ENCODE measurements around the gene CCDC92B. TPM values are rescaled to one million over a fixed set of nuclear protein-coding genes. Genes with fewer than 3 reads are reported as not detected.

Gene CCDC92B
- total and polyA plus RNA-seq, 2 of the 13 experiments (the other 11 are each of a cell fraction or from before 2014, with no cell fraction given): not detected

GRCh38 chr17:2704890-2705248 is 44.6 kb downstream of the CCDC92B start:
- in situ Hi-C loops (cut with HindIII; ENCODE audit: extremely low pct_ligation_motif_present, low pct_unique_long_range_greater_than_20kb): no loop called here
- ChIA-PET CTCF (ENCODE audit: low intra/inter-chr PET ratio, low total read pairs) (no interaction called here), POLR2A (no interaction called here)
- BruUV-seq (replicated peaks): no TSS peak
- DNase-seq (ENCODE audit: low spot score) (no peak), ATAC-seq (no peak), FAIRE-seq (no peak)
- Histone ChIP-seq H3K36me3 (replicated peaks in 1 of 2; ENCODE audit: control insufficient read depth in 1 of 2, insufficient read depth in 2 of 2, low read length in 2 of 2) (peaks cover 27 to 60% of the 10 kb centered on the region in 2 experiments), H3K27me3 (ENCODE audit: control insufficient read depth in 1 of 2, insufficient read depth in 2 of 2, low read length in 2 of 2) (no peaks in the 10 kb centered on the region), H2AFZ (ENCODE audit: low read length) (no peak overlapping the region), H3K79me2 (ENCODE audit: insufficient read depth, low read length) (peaks cover 52% of the 10 kb centered on the region), H3K4me3 (replicated peaks in 1 of 3; ENCODE audit: insufficient read depth in 1 of 3, low read depth in 2 of 3, low read length in 3 of 3) (no peak overlapping the region), H4K20me1 (ENCODE audit: insufficient read depth, low read length) (peaks cover 48% of the 10 kb centered on the region), H3K4me2 (ENCODE audit: low read depth, low read length) (no peak overlapping the region), H3K9ac (ENCODE audit: insufficient read depth, low read depth, low read length) (no peak overlapping the region), H3K27ac (ENCODE audit: extremely low read length, insufficient read depth, low read length) (no peak overlapping the region), H3K4me1 (ENCODE audit: insufficient read depth, low read length) (peaks cover 49% of the 10 kb centered on the region), H3K9me3 (ENCODE audit: low read length) (no peaks in the 10 kb centered on the region)
- no peak for TF ChIP-seq ZNF3 (CRISPR knock-in tag; IDR thresholded peaks at IDR 0.05)
- 0 out of 2 replicates have a peak, but pooled peaks have one; percentile 7 for TF ChIP-seq RBFOX2 (IDR thresholded peaks at IDR 0.05; ENCODE audit: low read depth, low read length)
- intact Hi-C loops (cut with micrococcal nuclease; ENCODE audit: unreplicated experiment): no loop called here
- 87% methylated on average over 4 of the region's 4 CpGs for WGBS (ENCODE audit: low lambda C conversion rate)

- peaks cover 43% of the 10 kb centered on the region for H3K4me1 ChIP-seq (ENCODE audit: insufficient read depth, low read length)
- FAIRE-seq (no peak), ATAC-seq (no peak), DNase-seq (ENCODE audit: low spot score) (no peak)
- H3K79me2 ChIP-seq (ENCODE audit: insufficient read depth, low read length): peaks cover 46% of the 10 kb centered on the region
- intact Hi-C loops (cut with micrococcal nuclease; ENCODE audit: unreplicated experiment) (no loop called here), in situ Hi-C loops (cut with HindIII; ENCODE audit: extremely low pct_ligation_motif_present, low pct_unique_long_range_greater_than_20kb) (no loop called here)
- H3K4me2 ChIP-seq (ENCODE audit: low read depth, low read length): no peak overlapping the region
- H3K9ac ChIP-seq (ENCODE audit: insufficient read depth, low read depth, low read length): no peak overlapping the region
- no TSS peak for BruUV-seq (replicated peaks)
- H3K27me3 ChIP-seq (ENCODE audit: control insufficient read depth in 1 of 2, insufficient read depth in 2 of 2, low read length in 2 of 2): no peaks in the 10 kb centered on the region
- no peaks in the 10 kb centered on the region for H3K9me3 ChIP-seq (ENCODE audit: low read length)
- peaks cover 27 to 62% of the 10 kb centered on the region in 2 experiments for H3K36me3 ChIP-seq (replicated peaks in 1 of 2; ENCODE audit: control insufficient read depth in 1 of 2, insufficient read depth in 2 of 2, low read length in 2 of 2)
- peaks cover 42% of the 10 kb centered on the region for H4K20me1 ChIP-seq (ENCODE audit: insufficient read depth, low read length)
- H2AFZ ChIP-seq (ENCODE audit: low read length): no peak overlapping the region
- WGBS (ENCODE audit: low lambda C conversion rate): 97% methylated on average over 31 of the region's 38 CpGs
- POLR2A ChIA-PET: no interaction called here
- H3K4me3 ChIP-seq (replicated peaks in 1 of 3; ENCODE audit: insufficient read depth in 1 of 3, low read depth in 2 of 3, low read length in 3 of 3): no peak overlapping the region
- H3K27ac ChIP-seq (ENCODE audit: extremely low read length, insufficient read depth, low read length): no peak overlapping the region
- CTCF ChIA-PET (ENCODE audit: low intra/inter-chr PET ratio, low total read pairs): no interaction called here
- no peak for TF ChIP-seq LBX2 (CRISPR knock-in tag; IDR thresholded peaks at IDR 0.05; ENCODE audit: borderline replicate concordance)
- TF ChIP-seq KLF6 (CRISPR knock-in tag; IDR thresholded peaks at IDR 0.05): no peak
- no peak for TF ChIP-seq TEAD2 (CRISPR knock-in tag; IDR thresholded peaks at IDR 0.05)
- 0 out of 2 replicates have a peak, but pooled peaks have one; percentile 45 for TF ChIP-seq RBFOX2 (IDR thresholded peaks at IDR 0.05; ENCODE audit: low read depth, low read length)
- TF ChIP-seq POLR2A (IDR thresholded peaks at IDR 0.05; ENCODE audit: insufficient read depth in 1 of 2, low read depth in 2 of 2, low read length in 2 of 2): no peak
- no peak for TF ChIP-seq FOSL1 (CRISPR knock-in tag; IDR thresholded peaks at IDR 0.05; ENCODE audit: borderline replicate concordance)
Observed at GRCh38 chr17:2704031-2704889, 45.2 kb downstream of the CCDC92B start.
